Fibroblast of mammary gland (primary cell): ENCODE results near the gene SLC4A7.
A peak's percentile ranks its signal among the peaks of the same experiment; 100 is the strongest.

Experiments used
- DNase-seq: peaks from one replicate; pipeline ENCODE4 v3.0.0-alpha.2; 2010; ENCODE audit warnings: low read depth
- H3K4me3 ChIP-seq: 2 replicates; pipeline ENCODE4 v1.5.1; 2011; ENCODE audit warnings: low read depth, mild to moderate bottlenecking, low read length, moderate library complexity; ENCODE audit not compliant: control insufficient read depth
- TF ChIP-seq, protein P1 (sequence below): conservative IDR thresholded peaks from 2 replicates; pipeline ENCODE4 v1.5.1; 2011; ENCODE audit warnings: low read depth, low read length, inconsistent platforms; ENCODE audit not compliant: control insufficient read depth, insufficient read depth

The SLC4A7 gene

DNA sequence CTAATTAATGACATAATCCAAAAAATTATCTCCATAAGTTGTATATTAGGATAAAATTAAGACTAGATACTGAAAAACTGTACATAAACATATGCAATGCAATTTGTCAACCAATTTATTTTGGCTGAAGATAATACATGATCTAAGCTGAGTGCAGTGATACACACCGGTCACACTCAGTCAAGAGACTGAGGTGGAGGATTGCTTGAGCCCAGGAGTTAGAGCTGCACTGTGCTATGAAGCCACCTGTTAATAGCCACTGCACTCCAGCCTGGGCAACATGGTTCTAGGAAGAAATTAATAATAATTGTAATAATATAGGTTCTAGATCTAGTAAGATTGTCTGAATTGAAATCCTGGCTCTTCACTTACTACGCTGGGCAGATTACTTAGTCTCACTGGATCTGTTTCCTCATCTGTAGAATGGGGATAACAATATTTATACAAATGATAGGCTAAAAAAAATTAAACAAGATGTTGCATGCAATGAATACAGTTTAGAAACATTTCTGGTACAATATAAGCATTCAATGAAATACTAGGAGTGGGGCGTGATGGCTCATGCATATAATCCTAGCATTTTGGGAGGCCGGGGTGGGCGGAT, 15.8 kb downstream of the SLC4A7 start:
- no peak overlapping the region for H3K4me3 ChIP-seq
- DNase-seq = no peak
- TF ChIP-seq, protein P1, sequence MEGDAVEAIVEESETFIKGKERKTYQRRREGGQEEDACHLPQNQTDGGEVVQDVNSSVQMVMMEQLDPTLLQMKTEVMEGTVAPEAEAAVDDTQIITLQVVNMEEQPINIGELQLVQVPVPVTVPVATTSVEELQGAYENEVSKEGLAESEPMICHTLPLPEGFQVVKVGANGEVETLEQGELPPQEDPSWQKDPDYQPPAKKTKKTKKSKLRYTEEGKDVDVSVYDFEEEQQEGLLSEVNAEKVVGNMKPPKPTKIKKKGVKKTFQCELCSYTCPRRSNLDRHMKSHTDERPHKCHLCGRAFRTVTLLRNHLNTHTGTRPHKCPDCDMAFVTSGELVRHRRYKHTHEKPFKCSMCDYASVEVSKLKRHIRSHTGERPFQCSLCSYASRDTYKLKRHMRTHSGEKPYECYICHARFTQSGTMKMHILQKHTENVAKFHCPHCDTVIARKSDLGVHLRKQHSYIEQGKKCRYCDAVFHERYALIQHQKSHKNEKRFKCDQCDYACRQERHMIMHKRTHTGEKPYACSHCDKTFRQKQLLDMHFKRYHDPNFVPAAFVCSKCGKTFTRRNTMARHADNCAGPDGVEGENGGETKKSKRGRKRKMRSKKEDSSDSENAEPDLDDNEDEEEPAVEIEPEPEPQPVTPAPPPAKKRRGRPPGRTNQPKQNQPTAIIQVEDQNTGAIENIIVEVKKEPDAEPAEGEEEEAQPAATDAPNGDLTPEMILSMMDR = no peak

DNA sequence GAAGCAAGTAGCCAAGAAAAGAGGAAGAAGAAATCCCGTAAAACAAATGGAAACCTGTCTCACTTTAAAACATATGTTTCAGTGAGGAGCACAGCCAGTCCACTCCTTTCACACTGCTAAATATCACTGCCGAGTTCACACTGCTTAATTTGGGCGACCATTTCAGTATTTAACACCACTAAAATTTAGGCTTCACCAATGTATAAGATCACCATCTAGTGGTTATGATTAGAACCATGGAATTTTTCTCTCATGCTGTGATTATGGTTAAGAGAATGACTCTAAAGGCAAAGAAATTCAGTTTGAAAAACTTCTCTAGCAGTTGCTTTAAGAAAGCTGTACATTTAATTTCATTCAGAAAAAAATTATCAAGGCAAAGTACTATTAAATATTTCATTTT, 16.6 kb downstream of the SLC4A7 start:
- DNase-seq = peak; percentile 62
- TF ChIP-seq, protein P1 = peak; percentile 62
- H3K4me3 ChIP-seq = no peak overlapping the region

DNA sequence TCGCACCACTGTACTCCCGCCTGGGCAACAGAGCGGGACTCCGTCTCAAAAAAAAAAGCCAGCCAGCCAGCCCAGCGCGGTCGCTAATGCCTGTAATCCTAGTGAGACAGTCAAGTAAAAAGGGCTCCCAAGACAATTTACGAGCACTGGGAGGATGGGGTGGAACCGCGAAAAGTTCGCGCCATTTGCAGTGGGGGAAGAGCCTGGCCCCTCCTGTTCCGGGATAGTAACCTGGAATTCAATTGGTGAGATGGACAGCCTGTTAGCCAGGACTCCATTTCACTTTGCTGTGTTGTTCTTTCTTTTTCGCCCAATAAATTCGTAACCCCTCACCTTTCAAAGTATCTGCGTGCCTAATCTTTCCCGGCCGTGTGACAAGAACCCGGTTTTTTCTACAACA, 19.5 kb downstream of the SLC4A7 start:
- H3K4me3 ChIP-seq = no peak overlapping the region
- TF ChIP-seq, protein P1 = no peak
- no peak for DNase-seq

DNA sequence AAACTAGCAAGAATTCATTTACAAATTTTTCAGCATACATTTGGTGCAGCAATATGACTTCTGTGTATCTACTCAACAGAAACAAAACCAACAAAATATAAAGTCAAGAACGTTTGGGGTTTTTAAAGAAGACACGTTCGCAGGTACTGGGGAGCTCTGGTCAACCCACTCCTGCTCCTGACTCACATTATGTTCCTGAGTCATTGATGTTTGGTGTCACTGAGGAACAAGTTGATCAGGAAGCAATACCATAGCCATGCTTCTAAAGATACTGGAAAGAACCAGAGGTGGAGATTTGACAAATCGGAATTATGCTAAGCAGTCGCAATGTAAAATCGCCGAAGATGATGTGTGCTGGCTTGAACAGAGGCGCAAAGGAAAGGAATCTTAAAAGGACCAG, 22.0 kb downstream of the SLC4A7 start:
- DNase-seq = no peak
- no peak overlapping the region for H3K4me3 ChIP-seq
- TF ChIP-seq, protein P1 = no peak

DNA sequence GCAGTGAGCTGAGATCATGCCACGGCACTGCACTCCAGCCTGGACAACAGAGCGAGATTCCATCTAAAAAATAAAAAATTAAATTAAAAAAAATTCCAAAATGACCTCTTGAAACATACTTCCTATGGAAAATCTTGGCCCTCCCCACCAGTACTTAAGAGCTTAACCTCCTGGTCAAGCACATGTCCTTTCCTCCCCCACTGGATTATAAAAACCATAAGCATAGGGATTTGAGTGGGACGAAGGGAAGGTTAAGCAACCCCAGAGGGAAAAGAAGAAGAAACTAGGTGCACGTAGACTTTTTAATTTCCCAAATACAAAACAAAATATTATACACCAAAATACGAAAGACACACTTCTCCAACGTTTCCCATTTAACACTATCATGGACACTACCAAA, 25.3 kb downstream of the SLC4A7 start:
- H3K4me3 ChIP-seq = no peak overlapping the region
- TF ChIP-seq, protein P1 = no peak
- DNase-seq = peak; percentile 49

DNA sequence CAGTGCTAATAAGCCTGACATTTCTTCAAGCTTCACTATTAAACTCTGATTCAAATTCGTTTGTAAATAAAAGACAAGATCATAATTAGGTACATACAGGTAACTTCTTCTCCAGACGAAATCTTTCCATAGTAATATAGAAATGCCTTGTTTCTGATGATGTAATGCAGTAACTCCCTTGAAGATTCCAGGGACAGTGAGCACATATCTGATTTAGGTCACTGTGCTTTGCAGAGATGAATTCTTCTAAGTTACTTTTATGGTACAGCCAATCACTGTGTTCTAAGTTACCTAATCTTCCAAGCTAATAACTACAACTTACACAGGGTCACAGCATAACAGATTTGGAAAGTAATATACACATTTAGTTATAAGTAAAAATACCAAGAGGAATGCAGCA, 27.6 kb downstream of the SLC4A7 start:
- TF ChIP-seq, protein P1 = no peak
- DNase-seq = peak; percentile 20
- no peak overlapping the region for H3K4me3 ChIP-seq

DNA sequence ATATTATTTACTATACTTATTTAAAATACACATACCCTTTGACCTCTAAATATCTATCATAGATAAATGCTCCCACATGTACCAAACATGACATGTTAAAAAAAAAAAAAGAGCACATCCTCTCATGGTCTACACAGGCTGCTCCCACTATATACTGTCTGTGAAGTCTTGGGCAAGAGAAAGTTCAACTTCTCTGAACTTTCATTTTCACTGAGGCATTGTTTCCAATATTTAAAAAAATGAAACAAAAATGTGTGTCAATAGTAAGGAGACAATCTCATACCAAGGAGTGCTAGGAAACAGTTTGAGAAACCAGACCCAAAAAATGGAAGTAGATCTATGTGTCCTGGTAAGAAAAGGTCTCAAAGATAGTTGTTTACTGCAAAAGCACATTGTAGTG, 29.3 kb downstream of the SLC4A7 start:
- TF ChIP-seq, protein P1 = no peak
- no peak overlapping the region for H3K4me3 ChIP-seq
- DNase-seq = peak; percentile 32
